ENCODE results near the gene ADARB1.

ADARB1 gene

DNA sequence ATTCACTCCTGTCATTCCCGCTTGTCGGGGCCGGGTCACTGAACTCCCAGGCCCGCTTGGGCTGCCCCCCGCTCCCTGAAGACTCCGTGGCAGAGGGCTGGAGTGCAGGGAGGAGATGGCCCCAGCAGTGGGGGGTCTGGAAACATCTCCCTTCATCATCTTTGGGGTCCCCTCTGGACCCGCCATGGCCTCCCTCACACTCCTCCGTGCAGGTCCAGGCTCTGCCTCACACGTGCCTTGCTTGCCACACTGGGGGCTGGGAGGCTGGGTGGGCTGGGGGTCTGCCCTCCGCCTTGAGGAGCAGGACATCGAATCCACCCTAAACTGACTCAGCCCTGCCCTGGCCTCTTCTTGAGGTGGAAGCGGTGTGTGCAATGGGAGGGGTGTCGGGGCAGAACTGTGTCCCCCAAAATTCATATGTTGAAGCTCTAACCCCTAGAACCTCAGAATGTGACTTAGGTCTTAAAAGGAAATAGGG, 178.1 kb downstream of the ADARB1 start:
- no peak for DNase-seq (ENCODE audit: low read depth in 3 of 3)

DNA sequence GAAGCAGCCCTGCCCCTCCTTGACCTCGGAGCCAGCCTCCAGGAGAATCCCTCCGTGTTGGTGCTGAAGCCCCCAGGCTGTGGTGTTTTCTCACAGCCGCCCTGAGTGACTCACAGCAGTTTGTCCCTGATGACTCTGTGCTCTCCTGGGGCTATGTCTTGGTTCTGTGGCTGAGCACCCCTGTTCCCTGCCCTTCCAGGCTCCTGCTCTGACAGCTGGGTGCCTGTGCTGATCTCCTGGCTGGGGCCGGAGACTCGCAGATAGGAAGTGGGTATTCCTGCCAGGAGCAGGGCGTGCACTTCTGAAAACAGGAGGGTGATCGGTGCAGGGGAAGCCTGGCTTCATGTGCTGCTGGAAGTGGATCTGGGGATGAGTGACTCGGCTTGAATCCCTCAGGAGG, 178.8 kb downstream of the ADARB1 start:
- DNase-seq (ENCODE audit: low read depth in 3 of 3) = no peak

DNA sequence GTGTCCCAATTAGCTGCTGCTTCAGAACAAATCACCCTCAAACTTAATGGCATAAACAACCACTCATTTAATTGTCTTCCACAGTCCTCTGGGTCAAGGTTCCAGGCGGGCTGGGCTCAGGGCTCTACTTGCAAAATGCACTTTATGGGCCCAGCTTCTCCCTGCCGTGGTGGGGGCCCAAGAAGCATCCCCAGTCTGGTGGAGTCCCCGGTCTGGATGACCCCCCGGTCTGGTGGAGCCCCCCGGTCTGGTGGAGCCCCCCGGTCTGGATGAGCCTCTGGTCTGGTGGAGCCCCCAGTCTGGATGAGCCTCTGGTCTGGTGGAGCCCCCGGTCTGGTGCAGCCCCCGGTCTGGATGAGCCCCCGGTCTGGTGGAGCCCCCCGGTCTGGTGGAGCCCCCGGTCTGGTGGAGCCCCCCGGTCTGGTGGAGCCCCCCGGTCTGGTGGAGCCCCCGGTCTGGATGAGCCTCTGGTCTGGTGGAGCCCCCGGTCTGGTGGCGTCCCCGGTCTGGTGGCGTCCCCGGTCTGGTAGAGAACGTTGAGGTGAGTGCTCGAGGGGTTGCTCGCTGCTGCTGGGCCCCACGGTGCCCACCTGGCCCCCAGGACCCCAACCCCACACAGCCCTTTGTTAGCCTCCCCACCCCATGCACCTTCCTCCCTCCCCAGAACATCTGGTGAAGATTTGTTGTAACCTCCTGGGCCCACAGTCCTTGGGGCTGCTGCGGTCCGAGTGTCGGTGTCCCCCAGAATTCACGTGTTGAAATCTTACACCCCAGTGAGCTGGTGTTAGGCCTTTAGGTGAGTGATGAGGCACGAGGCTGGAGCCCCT, 179.5 kb downstream of the ADARB1 start:
- no peak for DNase-seq (ENCODE audit: low read depth in 3 of 3)

- no peak for DNase-seq (ENCODE audit: low read depth in 3 of 3)
Measured at GRCh38 chr21:45254460-45254930, 180.1 kb downstream of the ADARB1 start.

- no peak for DNase-seq (ENCODE audit: low read depth in 3 of 3)
Measured at GRCh38 chr21:45255381-45256020, 181.1 kb downstream of the ADARB1 start.

DNA sequence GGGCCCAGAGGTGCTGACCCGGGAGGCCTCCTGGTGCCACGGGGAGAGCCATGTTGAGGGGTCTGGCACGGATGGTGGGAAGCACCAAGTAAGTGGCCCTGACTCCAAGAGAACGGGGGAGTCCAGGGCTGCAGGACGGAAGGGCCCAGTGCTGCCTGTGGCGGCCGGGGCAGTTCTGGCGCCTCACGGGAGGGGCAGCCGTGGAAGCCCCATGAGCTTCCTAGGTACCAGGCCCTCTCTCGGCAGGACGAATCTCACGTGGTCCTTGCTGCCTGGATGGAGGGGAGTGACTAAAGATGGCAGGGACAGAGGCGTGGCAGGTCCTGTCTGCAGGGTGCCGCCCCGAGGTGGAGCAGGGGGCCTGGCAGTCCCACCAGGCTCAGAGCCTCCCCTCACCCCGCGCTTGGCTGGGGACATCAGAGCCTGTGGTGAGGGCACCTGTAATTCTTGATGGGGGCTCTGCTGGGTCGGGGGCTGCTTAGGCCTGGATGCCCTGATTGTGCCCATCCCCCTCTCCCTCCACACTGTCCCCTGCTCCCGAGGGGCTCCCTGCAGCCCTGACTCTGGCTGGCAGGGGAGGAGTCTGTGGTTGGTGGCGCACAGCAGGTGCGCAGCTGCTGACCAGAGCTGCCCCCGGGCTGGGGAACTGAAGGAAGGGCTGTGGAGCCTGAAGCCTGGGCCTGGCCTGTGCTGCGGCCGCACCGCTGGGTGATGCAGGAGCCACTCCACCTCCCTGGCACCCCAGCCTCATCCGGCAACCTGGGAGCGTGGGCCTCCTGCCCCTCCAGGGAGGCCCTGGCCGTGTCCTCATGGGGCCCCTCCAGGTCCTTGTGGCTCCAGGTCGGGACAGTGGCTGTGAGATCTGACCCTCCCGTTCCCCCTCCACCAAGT, 181.9 kb downstream of the ADARB1 start:
- DNase-seq (ENCODE audit: low read depth in 3 of 3) = no peak

GRCh38 chr21:45256912-45257672, 182.7 kb downstream of the ADARB1 start:
- no peak for DNase-seq (ENCODE audit: low read depth in 3 of 3)

DNA sequence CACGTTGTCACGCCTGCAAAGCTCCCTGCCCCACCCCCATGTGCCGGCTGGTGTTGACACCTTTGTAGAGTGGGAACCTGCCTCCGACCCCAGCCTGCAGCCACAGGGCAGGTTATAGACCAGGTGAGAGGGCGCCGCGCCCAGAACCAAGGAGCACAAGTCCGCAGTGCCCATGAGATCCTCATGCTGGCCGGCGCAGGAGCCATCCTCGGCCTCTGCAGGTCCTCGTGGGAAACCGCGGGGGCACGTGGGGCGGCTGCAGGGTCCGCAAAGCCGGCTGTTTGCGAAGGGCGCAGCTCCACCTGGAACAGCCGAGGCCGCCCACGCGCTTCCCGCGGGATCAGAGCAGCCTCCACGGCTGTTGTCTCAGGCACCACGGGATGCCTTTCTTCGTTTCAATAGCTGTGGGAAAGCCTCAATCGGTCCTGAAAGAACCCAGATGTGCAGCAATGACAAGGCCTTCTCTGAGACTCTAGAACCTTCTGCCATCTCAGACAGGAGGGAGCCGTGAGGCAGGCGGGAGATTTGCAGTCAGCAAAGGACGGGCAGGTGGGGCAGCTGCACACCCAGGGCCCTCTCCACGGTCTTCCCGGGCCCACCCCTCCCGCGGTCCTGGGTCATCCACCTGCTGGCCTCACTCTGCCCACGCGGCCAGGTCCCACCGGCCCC, 183.4 kb downstream of the ADARB1 start:
- DNase-seq (ENCODE audit: low read depth in 3 of 3) = no peak

GRCh38 chr21:45258466-45258865, 184.1 kb downstream of the ADARB1 start:
- no peak for DNase-seq (ENCODE audit: low read depth in 3 of 3)

- DNase-seq (ENCODE audit: low read depth in 3 of 3) = no peak
Measured at GRCh38 chr21:45259206-45259840, 184.9 kb downstream of the ADARB1 start.

DNA sequence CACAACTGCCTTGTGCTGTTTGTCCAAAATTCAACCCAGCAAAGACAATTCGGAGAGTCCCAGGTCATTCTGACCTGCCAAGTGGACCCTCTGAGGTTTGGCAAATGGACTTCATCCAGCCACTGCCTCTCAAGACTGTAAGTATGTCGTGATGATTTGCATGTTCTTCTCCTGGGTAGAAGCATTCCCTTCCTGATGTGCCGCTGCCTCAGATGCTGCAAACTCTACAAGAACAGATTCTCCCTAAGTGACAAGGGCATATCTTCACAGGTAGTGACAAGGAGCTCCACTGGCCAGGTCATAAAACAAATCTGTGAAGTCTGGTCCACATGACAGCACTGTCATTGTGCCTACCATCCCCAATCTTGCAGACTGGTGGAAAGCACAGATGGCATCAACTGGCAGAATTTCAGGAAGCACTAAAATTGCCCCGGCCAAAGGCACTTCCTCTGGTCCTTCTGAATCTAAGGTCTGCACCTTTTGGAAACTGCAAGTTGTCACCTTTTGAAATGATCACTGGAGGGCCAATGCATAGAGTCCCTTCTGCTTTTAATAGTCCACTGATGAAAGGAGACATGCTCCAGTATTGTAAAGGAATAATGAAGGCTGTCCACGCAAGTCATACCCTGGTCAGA, 185.9 kb downstream of the ADARB1 start:
- no peak for DNase-seq (ENCODE audit: low read depth in 3 of 3)

GRCh38 chr21:45261093-45261492, 186.7 kb downstream of the ADARB1 start:
- no peak for DNase-seq (ENCODE audit: low read depth in 3 of 3)

- no peak for DNase-seq (ENCODE audit: low read depth in 3 of 3)
Measured at GRCh38 chr21:45262041-45262581, 187.7 kb downstream of the ADARB1 start.

GRCh38 chr21:45262616-45263015, 188.2 kb downstream of the ADARB1 start:
- DNase-seq (ENCODE audit: low read depth in 3 of 3) = no peak

DNA sequence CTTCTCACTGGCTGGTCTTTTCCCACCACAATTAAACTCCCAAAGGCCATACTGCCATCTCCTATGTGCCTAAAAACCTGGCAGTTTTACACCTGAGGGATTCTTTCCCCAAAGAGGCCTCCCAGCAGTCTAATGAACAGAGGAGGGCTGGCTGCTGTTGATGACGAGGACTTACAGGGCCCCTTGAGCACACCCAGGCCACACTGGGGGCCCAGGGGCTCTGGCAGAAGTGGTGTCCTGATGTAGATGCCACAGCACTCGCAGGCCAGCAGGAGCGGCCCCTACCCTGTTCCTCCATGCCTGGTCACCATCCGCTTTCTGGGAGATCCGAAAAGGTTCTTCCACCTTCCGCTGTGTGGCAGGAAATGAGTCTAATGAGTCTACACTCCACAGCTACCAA, 189.2 kb downstream of the ADARB1 start:
- DNase-seq (ENCODE audit: low read depth in 3 of 3) = no peak

GRCh38 chr21:45264146-45264911, 189.9 kb downstream of the ADARB1 start:
- no peak for DNase-seq (ENCODE audit: low read depth in 3 of 3)

DNA sequence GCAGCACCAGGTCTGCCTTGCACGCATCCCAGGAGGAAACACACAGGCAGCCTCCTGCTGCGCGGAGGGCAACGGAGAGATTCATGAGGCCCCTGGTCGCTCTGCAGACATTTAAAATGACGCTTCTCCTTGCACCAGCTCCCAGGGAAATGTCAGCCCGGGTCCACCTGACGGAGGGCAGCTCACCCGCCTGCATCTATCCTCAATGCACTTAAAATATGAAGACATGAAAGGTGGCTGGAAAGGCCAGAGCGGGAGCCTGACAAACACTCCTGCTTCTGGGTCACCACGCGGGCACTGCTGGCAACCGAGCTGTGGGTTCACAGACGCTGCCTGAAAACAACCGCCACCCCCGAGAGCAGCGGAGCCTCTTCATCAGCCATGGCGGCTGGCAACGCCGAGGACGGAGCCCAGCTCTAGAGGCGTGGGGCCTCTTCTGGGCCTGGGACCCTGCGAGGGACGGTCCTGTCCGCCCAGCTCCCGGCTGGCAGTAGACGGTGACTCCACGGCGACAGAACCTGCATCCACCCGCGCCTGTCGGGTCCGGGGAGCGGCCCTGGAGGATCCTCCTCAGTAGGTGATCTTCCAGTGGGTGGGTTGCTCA, 190.6 kb downstream of the ADARB1 start:
- DNase-seq (ENCODE audit: low read depth in 3 of 3) = no peak

Data from stimulated activated CD4-positive, alpha-beta T cell treated with anti-CD3 and anti-CD28 coated beads, TNF-alpha, amount 100 ng/mL, for 24 hours (primary cell).